ENCODE measurements around the gene MAP2K3. TPM values are rescaled to one million over a fixed set of nuclear protein-coding genes. Genes with fewer than 3 reads are reported as not detected.

The MAP2K3 gene
- total and polyA plus RNA-seq, 12 donors = 28.9 to 103 (median 60.4) TPM

DNA sequence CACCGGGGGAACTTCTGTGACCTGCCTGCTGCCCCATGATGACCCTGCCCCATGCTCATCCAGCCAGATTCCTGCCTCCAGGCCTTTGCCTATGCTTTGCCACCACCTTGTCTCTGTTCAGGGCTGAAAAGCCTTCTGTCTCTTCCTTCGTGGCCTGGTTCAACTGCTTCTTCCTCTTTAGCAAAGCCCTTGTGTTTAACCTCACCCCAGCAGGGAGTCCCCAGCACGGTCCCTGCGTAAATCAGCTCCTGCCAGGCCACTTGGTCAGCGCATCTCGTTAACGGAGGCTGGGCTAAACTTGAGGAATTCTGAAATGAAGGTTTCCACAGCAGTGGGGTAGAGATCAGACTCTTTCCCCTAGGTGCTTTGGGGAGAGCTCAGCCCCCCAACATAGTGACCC lies 75.5 kb downstream of the MAP2K3 start:
- intact Hi-C loops (cut with DNase I) = no loop called here
- 80 to 83% methylated on average over 7 of the region's 7 CpGs for WGBS, 2 donors
- no peak overlapping the region for H3K27ac ChIP-seq
- ATAC-seq = no peak
- TF ChIP-seq, protein P1, sequence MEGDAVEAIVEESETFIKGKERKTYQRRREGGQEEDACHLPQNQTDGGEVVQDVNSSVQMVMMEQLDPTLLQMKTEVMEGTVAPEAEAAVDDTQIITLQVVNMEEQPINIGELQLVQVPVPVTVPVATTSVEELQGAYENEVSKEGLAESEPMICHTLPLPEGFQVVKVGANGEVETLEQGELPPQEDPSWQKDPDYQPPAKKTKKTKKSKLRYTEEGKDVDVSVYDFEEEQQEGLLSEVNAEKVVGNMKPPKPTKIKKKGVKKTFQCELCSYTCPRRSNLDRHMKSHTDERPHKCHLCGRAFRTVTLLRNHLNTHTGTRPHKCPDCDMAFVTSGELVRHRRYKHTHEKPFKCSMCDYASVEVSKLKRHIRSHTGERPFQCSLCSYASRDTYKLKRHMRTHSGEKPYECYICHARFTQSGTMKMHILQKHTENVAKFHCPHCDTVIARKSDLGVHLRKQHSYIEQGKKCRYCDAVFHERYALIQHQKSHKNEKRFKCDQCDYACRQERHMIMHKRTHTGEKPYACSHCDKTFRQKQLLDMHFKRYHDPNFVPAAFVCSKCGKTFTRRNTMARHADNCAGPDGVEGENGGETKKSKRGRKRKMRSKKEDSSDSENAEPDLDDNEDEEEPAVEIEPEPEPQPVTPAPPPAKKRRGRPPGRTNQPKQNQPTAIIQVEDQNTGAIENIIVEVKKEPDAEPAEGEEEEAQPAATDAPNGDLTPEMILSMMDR (IDR thresholded peaks at IDR 0.05) = no peak
- H3K36me3 ChIP-seq = no peaks in the 10 kb centered on the region
- DNase-seq = no peak
- H3K9me3 ChIP-seq = no peaks in the 10 kb centered on the region
- H3K4me3 ChIP-seq = no peak overlapping the region
- no peaks in the 10 kb centered on the region for H3K27me3 ChIP-seq
- peaks cover 8 to 27% (median 21%) of the 10 kb centered on the region in 9 donors for H3K4me1 ChIP-seq

DNA sequence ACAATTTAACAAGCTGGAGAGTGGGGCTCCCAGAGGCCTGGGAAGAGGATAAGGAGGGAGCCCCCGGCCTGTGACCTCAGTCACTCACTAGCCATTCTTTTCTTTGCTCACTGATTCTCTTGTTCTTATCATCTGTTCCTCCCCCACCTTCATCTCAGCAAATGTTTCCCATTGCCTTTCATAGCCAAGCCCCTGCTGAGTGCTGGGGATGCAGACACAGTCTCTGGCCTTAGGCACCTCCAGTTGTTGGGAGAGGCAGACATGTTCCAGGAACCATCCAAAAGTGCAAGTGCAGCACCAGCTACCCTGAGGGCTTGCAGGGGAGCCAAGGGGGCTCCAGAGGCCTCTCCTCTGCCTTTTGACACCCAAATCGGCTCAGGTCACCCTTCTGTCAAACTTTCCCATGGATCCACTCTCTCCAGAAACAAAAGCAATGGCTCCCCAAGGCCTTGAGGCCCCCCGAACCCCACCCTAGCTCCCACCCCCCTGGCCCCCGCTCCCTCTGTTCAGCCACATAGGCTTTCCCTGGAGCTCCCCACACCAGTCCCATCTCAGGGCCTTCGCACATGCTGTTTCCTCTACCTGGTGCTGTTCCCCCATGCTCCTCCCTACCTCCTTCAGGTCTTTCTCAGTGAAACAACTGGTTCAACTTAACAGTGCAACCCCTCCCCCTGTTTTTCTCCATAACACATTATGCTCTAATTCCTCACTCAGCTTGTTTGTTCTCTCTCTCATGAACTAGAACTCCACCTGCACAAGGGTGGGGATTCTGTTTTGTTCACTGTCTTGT lies 76.7 kb downstream of the MAP2K3 start:
- H3K36me3 ChIP-seq = no peaks in the 10 kb centered on the region
- TF ChIP-seq, protein P1 (IDR thresholded peaks at IDR 0.05) = no peak
- H3K27me3 ChIP-seq = no peaks in the 10 kb centered on the region
- DNase-seq (no peak), ATAC-seq (no peak)
- 74 to 86% methylated on average over 5 of the region's 5 CpGs for WGBS, 2 donors
- H3K27ac ChIP-seq = no peak overlapping the region
- H3K4me1 ChIP-seq = peaks cover 8 to 30% (median 21%) of the 10 kb centered on the region in 9 donors
- intact Hi-C loops (cut with DNase I) = no loop called here
- H3K4me3 ChIP-seq = no peak overlapping the region
- H3K9me3 ChIP-seq = no peaks in the 10 kb centered on the region

DNA sequence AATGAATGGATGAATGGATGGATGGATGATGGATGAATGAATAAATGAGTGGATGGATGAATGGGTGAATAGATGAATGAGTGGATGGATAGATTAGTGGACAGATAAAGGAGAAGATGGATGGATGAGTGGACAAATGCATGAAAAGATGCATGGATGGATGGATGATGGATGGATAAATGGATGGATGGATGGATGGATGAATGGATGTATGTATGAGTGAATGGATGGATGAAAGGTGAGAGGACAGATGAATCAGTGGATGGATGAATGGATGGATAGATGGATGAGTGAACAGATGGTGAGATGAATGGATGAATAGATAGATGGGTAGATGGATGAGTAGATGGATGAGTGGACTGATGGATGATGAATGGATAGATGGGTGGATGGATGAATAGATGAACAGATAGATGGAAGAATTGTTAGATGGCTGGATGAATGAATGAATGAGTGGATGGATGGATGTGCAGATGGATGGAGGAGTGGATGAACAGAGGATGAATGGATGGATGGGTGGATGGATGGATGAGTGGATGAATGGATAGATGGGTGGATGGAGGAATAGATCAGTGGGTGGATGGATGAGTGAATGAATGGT lies 77.9 kb downstream of the MAP2K3 start:
- Histone ChIP-seq H3K9me3 (no peaks in the 10 kb centered on the region), H3K4me1 (peaks cover 8 to 30% (median 21%) of the 10 kb centered on the region in 9 donors), H3K27me3 (no peaks in the 10 kb centered on the region), H3K27ac (no peak overlapping the region), H3K4me3 (no peak overlapping the region), H3K36me3 (no peaks in the 10 kb centered on the region)
- intact Hi-C loops (cut with DNase I) = no loop called here
- TF ChIP-seq, protein P1 (IDR thresholded peaks at IDR 0.05) = no peak
- no peak for ATAC-seq
- DNase-seq = no peak

DNA sequence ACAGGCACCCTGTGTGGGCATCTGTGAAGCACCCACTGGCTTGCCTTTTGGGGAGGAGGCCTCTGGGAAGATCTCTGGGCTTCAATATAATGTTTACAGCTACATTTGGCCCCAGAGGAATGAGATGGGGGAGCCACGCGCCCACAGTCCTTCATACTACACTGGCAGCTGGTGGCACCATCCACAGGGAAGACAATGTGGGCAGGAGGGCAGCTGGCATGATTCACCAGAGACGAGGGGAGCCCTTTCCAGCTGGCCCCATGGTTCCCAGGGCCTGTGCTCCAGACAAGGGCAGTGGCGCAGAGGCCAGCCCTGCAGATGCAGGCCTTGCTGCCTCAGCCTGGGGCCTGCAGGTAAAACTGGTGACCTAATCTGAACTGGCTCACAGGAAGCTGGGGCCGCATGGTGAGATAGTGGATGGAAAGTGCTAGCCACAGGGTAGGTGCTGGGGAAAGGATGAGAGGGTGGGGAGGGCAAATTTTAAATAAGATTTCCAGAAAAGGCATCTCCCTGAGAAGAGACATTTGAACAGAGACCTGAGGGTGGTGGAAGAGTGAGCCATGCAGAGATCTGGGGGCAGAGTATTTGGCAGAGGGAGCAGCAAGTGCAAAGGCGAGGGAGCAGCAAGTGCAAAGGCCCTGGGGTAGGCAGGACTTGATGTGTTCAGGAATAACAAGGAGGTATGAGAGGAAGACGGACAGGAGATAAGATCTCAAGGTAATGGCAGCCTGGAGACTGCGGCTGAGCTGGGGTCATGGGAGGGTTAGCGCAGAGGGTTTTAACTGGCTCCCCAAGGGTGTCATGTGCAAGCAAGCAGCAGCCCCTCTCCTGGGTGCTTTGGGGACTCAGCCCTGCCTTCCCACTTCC lies 79.5 kb downstream of the MAP2K3 start:
- H3K27ac ChIP-seq = no peak overlapping the region
- no peak for DNase-seq
- H3K36me3 ChIP-seq = no peaks in the 10 kb centered on the region
- intact Hi-C loops (cut with DNase I) = no loop called here
- ATAC-seq = no peak
- H3K9me3 ChIP-seq = no peaks in the 10 kb centered on the region
- TF ChIP-seq, protein P1 (IDR thresholded peaks at IDR 0.05) = no peak
- no peaks in the 10 kb centered on the region for H3K27me3 ChIP-seq
- H3K4me1 ChIP-seq = peaks cover 5 to 25% (median 9%) of the 10 kb centered on the region in 9 donors
- WGBS, 2 donors = 87 to 89% methylated on average over 9 of the region's 9 CpGs
- no peak overlapping the region for H3K4me3 ChIP-seq

All from heart right ventricle (tissue), 16 donors.